H1 (cell line): ENCODE data around the gene H2BK1.

Experiments
- CTCF ChIP-seq, 3 experiments: IDR thresholded peaks; 1 replicate in 2 of 3; 2 replicates in 1 of 3; pipeline versions ENCODE4 v1.5.1 to v1.6.1; 2011; ENCODE audit warnings: low read length in 3 of 3, mild to moderate bottlenecking in 3 of 3, inconsistent platforms in 2 of 3, low read depth in 1 of 3, moderate library complexity in 1 of 3; ENCODE audit not compliant: insufficient read depth in 1 of 3; ENCODE audit errors: control extremely low read depth in 1 of 3
- KDM5A ChIP-seq: fragments of 200-600 bp; IDR thresholded peaks from 2 replicates; pipeline ENCODE4 v1.7.1; 2012; ENCODE audit warnings: mild to moderate bottlenecking, low read length, inconsistent platforms, mixed read lengths

DNA sequence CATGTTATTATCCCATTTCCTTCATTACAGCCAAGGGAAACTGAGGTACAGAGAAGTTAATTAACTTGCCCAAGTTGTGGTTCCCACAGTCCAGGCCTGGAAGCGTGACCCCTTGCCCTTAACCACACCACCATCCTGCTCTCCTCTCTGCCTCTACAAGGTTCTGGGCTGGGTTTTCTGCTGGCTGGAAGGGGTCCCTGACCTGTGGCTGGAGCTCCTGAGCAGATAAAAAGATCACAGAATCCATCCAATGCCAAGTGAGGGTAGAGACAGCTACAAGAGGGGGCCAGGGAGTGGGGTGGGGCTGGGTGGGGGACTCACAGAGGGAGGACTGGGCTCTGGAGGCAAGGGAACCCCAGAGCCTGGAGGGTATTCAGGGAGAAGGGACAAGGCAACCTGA is 33.0 kb downstream of the H2BK1 start:
- TF ChIP-seq KDM5A = no peak
- TF ChIP-seq CTCF (IDR thresholded peaks at IDR 0.05; ENCODE audit: control extremely low read depth in 1 of 3, insufficient read depth in 1 of 3, low read depth in 1 of 3, low read length in 3 of 3) = no peak
